Adrenal gland (tissue), 5 donors: ENCODE results near the gene LMBRD2.

Experiments
- CTCF ChIP-seq, 6 experiments: fragments of 450-650 bp in 4 of 6; fragments of 200-600 bp in 2 of 6; sonication (generic) in 1 of 6; IDR thresholded peaks; 1 replicate in 5 of 6; 2 replicates in 1 of 6; pipeline versions ENCODE4 v1.5.1 to v1.8.0; 2016 to 2021; ENCODE audit warnings: antibody characterized with exemption in 6 of 6, mild to moderate bottlenecking in 2 of 6, moderate library complexity in 1 of 6
- POLR2A ChIP-seq, 2 donors: fragments of 450-650 bp; IDR thresholded peaks; one replicate each; pipeline ENCODE4 v1.6.1; 2017; ENCODE audit warnings: antibody characterized with exemption in 2 of 2, mild to moderate bottlenecking in 2 of 2, moderate library complexity in 1 of 2
- donor health status: DM: no; HTN: no; CAD: no.

GRCh38 chr5:36178524-36178890 lies 26.8 kb upstream of the LMBRD2 start:
- no peak for TF ChIP-seq CTCF (IDR thresholded peaks at IDR 0.05)
- no peak for TF ChIP-seq POLR2A (IDR thresholded peaks at IDR 0.05)
